Measurements from ENCODE around the gene HYCC1.

HYCC1 gene

DNA sequence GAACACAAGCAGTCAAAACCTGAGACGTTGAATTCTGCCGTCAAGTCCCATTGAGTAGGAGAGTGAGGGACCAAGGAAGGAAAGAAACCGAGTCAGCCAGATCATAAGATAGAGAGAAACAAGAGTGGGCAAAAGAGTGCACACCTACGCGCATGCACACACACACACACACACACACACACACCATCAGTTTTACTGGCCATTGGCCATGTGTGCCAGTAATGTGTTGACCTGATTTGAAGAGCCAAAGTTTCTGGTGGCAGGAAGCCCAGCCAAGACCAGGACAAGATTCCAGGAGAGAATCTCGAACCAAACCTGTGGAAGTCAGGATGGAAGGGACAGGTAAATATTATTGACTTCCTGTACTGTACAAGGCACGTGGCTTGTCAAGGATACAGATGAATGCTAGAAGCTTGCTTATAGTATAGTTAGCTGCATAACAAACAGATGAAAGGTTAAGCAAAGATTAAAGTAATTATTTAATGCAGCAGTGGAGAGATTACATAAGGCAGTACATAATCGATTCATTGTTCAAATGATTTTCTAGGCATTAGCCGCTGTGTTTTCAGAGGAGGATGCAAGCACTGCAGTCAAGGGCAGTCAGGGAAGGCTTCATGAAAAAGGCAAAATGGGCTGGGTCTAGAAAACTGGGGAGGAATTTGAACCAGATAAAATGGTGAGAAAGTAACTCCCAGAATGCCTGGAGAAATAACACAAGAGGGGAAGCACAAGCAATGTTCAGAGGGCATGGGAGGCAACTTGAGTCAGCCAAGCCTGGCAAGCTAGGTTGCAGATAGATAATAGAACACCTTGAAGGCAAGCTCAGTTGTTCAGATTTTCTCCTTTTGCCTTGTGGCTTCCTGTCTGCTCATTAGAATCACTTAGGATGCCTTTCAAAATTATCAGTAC is 2.7 kb upstream of the HYCC1 start:
- no peak for DNase-seq (ENCODE audit: low spot score)

- no peak for DNase-seq (ENCODE audit: low spot score)
Measured at GRCh38 chr7:23014681-23015080, 751 bp upstream of the HYCC1 start.

DNA sequence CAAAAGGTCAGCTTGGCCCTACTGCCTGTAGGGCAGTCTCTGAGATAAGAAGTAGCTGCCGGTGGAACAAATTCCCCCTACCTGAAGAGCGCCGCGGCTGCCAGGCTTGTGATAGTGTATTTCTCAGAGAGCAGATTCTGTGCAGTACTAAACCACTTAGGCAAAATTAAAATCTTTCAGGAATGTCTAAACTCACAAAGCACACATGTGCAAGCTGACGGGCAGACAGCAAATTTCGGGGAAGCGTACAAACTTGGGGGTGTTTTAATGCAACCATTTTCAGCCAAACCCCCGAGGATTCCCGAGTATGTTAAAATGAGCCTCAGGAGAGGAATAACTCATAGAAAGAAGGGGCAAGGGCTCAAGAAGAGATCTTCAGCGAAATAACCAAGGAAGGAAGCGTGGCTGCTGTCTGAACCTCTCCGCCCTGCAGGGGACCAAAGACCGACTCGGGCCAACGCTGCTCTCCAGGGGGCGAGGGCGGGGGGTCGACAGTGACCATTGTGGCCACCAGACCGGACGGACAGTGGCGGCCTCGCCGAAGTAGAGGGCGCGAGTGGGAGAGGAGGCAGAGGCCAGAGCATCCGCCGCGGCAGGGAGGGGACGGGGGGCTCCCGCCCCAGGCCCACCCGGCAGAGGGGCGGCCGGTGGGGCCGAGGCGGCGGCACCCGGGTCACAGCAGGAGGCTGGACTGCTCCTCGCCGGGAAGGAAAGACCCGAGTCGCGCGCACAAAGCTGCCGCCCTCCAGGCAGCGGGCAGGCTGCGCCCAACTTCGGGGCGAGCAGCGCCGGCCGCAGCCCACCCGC is 819 bp downstream of the HYCC1 start:
- peak; percentile 70 for DNase-seq (ENCODE audit: low spot score)

GRCh38 chr7:23012186-23012585 is 1.7 kb downstream of the HYCC1 start:
- DNase-seq (ENCODE audit: low spot score): no peak

DNA sequence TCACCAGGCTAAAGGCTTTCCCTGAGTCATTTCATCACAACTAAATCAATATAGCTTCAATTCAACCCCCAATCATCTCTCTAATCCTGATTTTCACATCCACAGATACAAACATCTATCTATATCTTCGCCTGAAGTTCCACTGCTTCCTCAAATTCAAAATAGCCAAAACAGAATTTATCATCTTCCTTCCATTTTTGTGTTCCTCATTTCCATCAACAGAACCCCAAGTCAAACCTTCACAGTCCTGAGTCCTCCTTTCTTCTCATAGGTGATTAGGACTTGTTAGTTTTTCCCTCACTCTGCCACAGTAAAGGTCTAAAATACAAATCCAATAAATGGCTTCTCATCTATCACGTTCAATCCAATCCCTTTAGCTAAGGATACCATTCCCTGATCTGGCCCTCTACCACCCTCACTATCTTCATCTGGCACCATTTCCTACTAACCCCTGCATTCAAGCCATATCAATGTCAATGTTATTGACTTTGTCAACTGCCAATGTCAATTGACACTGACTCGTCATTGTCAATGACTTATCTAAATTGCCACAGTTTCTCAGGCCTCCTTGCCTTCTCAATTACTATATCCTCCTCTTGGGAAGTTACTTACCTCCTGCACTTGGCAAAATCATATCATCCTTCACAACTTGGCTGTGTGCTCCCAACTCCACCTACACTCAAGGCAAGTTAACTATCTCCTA is 2.6 kb downstream of the HYCC1 start:
- DNase-seq (ENCODE audit: low spot score): no peak

DNA sequence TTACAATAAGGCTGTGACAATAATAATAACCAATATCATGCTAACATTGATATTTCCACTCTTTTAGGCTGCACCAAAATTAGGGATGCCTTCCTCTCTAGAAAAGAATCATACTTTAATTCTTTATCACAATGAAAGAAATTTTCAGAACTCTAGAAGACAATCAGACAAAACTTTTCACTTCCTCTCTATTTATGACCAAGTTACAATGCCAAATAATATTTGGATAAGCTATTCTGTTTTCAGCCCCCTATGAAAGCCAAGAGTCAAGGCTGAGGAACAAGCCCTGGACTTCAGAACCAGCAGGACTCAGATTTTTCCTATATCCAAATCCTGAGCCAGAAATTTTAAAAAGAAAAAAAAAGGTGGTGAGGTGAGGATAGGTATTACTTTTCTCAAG is 4.6 kb downstream of the HYCC1 start:
- no peak for DNase-seq (ENCODE audit: low spot score)

GRCh38 chr7:23004247-23004520 is 9.7 kb downstream of the HYCC1 start:
- DNase-seq (ENCODE audit: low spot score): no peak

- DNase-seq (ENCODE audit: low spot score): no peak
Measured at GRCh38 chr7:23003505-23004246, 10.3 kb downstream of the HYCC1 start.

- DNase-seq (ENCODE audit: low spot score): no peak
Measured at GRCh38 chr7:23002698-23003097, 11.2 kb downstream of the HYCC1 start.

DNA sequence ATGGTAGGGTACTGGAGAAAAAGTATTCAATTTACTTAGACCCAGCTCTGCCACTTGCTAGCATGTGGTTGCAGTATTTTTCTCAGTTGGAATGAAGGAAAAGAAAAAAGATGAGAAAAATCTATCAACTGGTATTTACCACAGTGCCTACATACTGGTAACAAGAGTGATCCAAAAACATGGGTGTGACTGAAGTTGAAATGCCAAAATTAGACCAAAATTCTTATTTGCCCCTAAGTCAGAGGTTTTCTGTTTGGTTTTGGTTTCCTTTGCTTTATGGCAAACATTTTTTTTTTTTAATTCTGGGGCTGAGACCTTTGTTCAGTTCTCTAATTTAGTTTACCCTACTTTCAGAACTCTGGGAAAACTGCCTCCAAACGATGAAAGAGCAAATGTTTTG is 12.3 kb downstream of the HYCC1 start:
- no peak for DNase-seq (ENCODE audit: low spot score)

DNA sequence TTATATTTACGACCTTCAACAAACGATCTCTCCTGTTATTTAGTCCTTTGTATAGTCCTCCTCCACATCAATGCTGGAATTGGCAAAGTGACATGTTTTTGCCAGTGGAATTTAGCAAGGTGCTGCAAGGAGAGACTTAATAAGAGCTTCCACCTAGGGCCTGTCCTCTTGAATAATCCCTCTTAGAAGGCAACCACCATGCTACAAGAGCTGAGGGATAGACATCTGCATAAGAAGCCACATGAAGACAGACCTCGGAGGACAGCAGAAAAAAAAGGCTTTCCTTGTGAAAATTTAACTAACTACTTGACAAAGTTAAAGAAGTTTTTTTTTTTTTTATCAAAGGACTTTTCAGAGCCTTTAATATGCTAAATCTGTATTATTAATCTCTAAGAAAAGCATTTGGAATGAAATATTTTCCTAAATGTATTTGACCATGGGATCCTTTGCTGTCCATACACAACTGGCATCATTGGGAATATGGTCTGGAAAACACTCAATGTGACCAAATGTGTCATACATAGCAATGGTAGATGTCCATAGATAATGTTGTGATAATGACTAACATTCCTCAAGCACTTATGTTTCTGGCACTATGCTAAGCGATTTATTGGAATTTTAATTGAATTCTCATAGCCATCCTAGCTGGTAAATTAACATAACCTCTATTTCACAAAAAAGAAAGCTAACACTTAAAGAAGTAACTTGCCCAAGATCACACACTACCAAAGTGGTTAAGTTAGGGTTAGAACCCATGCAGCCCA is 13.2 kb downstream of the HYCC1 start:
- no peak for DNase-seq (ENCODE audit: low spot score)

DNA sequence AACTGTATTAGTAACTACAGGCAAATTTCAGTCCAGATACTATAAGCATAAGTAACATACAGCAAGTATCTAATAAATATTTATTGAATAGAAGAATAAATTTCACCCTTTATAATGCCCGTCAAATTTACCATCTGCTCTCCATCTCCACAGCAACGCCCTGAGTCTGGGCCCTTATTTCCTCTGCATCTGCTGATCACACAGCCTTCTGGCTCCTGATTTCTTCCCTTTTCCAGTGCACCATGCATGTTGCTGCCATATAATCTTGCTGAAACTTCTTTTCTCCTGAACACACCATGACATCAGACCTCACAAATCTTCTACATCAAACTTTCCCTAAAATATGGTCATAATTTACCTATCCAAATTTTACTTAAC is 15.4 kb downstream of the HYCC1 start:
- no peak for DNase-seq (ENCODE audit: low spot score)

GRCh38 chr7:22997871-22998518 is 15.9 kb downstream of the HYCC1 start:
- DNase-seq (ENCODE audit: low spot score): no peak

DNA sequence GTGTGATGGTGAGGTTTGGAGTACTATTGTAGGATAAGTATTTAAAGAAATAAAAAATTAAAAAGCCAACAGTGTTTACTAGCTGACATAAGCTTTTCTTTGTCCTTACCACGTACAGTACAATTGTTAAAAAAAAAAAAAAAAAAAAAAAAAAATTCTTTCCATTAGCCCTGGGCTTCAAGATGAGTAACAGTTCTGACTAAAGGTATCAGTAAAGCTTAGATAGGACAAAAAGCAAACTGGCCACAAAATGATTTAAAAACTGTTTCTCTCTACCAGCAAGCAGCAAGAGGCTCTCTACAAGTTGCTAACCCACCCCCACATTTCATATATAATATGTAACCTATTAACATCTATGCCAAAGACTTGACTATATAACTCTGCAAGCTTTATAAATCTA is 17.5 kb downstream of the HYCC1 start:
- no peak for DNase-seq (ENCODE audit: low spot score)

- DNase-seq (ENCODE audit: low spot score): no peak
Measured at GRCh38 chr7:22995011-22995410, 18.9 kb downstream of the HYCC1 start.

DNA sequence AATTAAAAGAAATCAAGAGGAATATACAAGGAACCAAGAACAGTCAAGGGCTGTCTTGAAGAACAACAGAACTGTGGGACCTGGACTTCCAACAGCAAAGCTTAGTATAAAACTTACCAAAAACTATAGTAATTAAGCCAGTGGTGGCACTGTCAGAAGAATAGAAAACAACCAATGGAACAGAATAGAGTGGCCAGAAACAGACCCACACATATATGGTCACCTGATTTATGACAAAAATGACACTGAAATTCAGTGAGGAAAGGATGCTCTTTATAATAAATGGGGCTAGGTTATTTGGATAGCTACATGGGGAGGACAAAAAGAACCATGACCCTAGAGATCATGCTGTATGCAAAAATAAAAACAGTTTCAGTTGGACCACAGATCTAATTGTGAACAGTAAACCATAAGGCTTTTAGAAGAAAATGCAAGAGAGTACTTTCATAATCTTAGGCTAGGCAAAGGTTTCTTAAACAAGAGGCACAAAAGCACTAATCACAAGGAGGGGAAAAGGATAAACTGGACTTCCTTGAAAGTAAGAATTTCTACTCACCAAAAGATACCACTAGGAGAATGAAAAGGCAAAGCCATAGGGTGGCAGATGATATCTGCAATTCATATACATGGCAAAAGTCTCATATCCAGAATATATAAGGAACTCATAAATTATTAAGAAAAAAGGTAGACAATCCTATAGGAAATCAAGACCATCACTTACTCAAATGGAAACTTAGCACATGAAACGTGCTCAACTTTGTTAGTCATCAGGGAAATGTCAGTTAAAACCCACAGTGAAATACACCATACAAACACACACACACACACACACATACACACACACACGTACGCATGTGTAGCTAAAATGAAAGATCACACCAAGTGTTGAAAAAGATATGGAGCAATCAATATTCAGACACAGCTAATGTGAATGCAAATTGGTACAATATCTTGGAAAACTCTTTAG is 20.8 kb downstream of the HYCC1 start:
- DNase-seq (ENCODE audit: low spot score): no peak

- DNase-seq (ENCODE audit: low spot score): no peak
Measured at GRCh38 chr7:22990588-22990949, 23.4 kb downstream of the HYCC1 start.

DNA sequence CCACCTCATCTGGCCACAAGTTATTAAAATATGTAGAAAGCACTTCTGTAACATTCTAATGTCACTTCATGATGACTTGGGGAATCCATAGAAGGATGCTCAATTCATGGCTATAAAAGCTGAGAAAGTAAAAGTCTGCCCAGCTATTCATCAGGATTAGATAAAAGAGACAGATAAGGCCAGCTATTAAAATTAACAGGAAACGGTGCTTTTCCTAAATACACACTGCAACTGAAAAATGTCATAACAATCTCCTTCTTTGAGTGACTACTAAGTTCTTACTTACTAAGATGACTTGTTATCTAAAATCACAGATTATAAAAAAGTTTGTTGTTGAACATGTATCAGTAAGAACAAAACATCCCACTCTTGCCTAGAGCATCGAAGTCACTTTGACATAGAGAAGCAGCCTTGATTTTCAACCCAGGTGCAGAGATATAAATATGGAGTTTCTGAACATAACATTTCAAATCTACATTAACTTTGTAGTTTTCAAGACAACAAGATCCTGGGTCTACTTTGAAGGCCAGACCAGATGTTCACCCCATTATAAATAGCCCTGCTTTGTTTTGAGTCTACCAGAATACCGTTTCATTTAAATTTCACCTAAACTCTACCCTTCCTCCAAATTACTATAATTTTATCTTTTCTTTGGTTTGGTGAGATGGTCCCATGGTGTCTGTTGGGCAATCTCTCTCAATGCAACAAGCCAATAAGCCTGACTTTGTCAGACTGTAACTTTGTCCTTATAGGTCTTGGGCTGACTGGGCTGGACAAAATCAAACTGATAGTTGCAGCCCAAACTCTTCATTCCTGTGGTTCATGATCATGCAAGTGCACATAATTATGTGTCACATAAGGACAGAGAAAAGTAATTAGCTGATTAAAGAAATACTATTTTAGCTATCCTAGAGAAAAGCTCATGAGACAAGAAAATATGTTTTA is 24.0 kb downstream of the HYCC1 start:
- DNase-seq (ENCODE audit: low spot score): no peak

DNA sequence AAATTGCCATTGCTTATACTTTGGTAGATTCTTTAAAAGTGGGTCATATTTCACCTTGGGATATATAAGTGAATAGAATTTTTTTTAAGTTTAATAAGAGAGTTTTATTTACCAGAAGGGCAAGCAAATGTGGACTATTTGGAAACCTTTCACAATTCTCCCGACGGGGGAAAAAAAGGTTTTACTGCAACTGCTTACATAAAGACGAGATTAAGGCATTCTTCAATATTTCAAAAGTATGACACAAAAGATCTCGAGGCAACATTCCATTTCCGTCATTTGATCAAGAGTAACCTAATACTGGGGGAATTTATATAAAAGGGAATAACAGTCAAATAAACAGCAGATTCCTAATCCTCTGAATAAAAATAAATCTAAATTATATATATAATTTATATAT is 28.5 kb downstream of the HYCC1 start:
- no peak for DNase-seq (ENCODE audit: low spot score)
